WTC11 (cell line): ENCODE results near the gene TMEM116. TPM values are rescaled to one million over a fixed set of nuclear protein-coding genes. Genes with fewer than 3 reads are reported as not detected.

Source experiments
- ATAC-seq: fragments of 200-7000 bp; cut with Tn5 transposase; 2 replicates; pipeline ENCODE4 v1.10.0; 2021; ENCODE audit warnings: mild to moderate bottlenecking, moderate library complexity
- CTCF ChIA-PET: fragments of 300-600 bp; sonication (Branson Sonifier 250); formaldehyde crosslinking; loops from one replicate; lab custom pipeline; 2021; ENCODE audit warnings: antibody characterized with exemption; lab: Charles Lee
- POLR2A ChIA-PET: fragments of 350-600 bp; sonication (Branson Sonifier 250); formaldehyde crosslinking; loops from one replicate; lab custom pipeline; 2021; ENCODE audit warnings: antibody characterized with exemption; lab: Charles Lee
- DNase-seq: peaks from one replicate; pipeline ENCODE4 v3.0.0; 2021; ENCODE audit warnings: low spot score
- H3K27ac Mint-ChIP-seq: 2 replicates; pipeline ENCODE4 v1.8.0; 2021; ENCODE audit warnings: mixed read lengths
- H3K27me3 Mint-ChIP-seq: 2 replicates; pipeline ENCODE4 v1.8.0; 2021; ENCODE audit warnings: low read depth, mild to moderate bottlenecking, moderate library complexity, mixed read lengths
- H3K36me3 Mint-ChIP-seq: 2 replicates; pipeline ENCODE4 v1.8.0; 2021; ENCODE audit warnings: mixed read lengths
- H3K4me1 Mint-ChIP-seq: 2 replicates; pipeline ENCODE4 v1.8.0; 2022; ENCODE audit warnings: mixed read lengths
- H3K4me3 Mint-ChIP-seq: 2 replicates; pipeline ENCODE4 v1.8.0; 2021; ENCODE audit warnings: mild to moderate bottlenecking, moderate library complexity, mixed read lengths
- H3K9me3 Mint-ChIP-seq: 2 replicates; pipeline ENCODE4 v1.8.0; 2021; ENCODE audit warnings: mixed read lengths
- ATF1 ChIP-seq: sonication (generic); formaldehyde crosslinking; IDR thresholded peaks from 2 replicates; pipeline ENCODE4 v1.8.1; 2023; ENCODE audit warnings: mild to moderate bottlenecking, moderate library complexity, missing genetic modification reagents
- ATF6 ChIP-seq: sonication (generic); formaldehyde crosslinking; IDR thresholded peaks from 2 replicates; pipeline ENCODE4 v1.8.1; 2023; ENCODE audit warnings: mild to moderate bottlenecking, missing genetic modification reagents
- ESRRA ChIP-seq: sonication (generic); formaldehyde crosslinking; IDR thresholded peaks from 2 replicates; pipeline ENCODE4 v1.8.1; 2022; ENCODE audit warnings: mild to moderate bottlenecking, missing genetic modification reagents, borderline replicate concordance
- FOXJ3 ChIP-seq: sonication (generic); formaldehyde crosslinking; IDR thresholded peaks from 2 replicates; pipeline ENCODE4 v1.9.0; 2021; ENCODE audit warnings: missing genetic modification reagents, mild to moderate bottlenecking, borderline replicate concordance
- JAZF1 ChIP-seq: fragments of 250-450 bp; sonication (Bioruptor Pico); IDR thresholded peaks from 2 replicates; pipeline ENCODE4 v1.9.0; 2021; ENCODE audit warnings: moderate library complexity, mild to moderate bottlenecking, inconsistent platforms
- MAX ChIP-seq: sonication (generic); formaldehyde crosslinking; IDR thresholded peaks from 2 replicates; pipeline ENCODE4 v1.8.0; 2022; ENCODE audit warnings: mild to moderate bottlenecking, missing genetic modification reagents
- MYBL2 ChIP-seq: sonication (generic); formaldehyde crosslinking; IDR thresholded peaks from 2 replicates; pipeline ENCODE4 v1.8.1; 2023; ENCODE audit warnings: mild to moderate bottlenecking, moderate library complexity, missing genetic modification reagents
- NFYB ChIP-seq: sonication (generic); formaldehyde crosslinking; conservative IDR thresholded peaks from 2 replicates; pipeline ENCODE4 v1.8.0; 2022; ENCODE audit warnings: low read depth, missing genetic modification reagents
- OVOL2 ChIP-seq: fragments of 250-450 bp; sonication (Bioruptor Pico); IDR thresholded peaks from 2 replicates; pipeline ENCODE4 v1.9.0; 2021; ENCODE audit warnings: mild to moderate bottlenecking, borderline replicate concordance
- RORB ChIP-seq: fragments of 250-450 bp; sonication (Bioruptor Pico); IDR thresholded peaks from 2 replicates; pipeline ENCODE4 v1.9.0; 2021; ENCODE audit warnings: mild to moderate bottlenecking
- SMAD4 ChIP-seq: sonication (generic); formaldehyde crosslinking; IDR thresholded peaks from 2 replicates; pipeline ENCODE4 v1.8.0; 2022; ENCODE audit warnings: mild to moderate bottlenecking, missing genetic modification reagents
- SP1 ChIP-seq: sonication (generic); formaldehyde crosslinking; conservative IDR thresholded peaks from 2 replicates; pipeline ENCODE4 v1.8.1; 2022; ENCODE audit warnings: missing genetic modification reagents
- TEAD1 ChIP-seq: sonication (generic); formaldehyde crosslinking; IDR thresholded peaks from 2 replicates; pipeline ENCODE4 v1.8.0; 2022; ENCODE audit warnings: mild to moderate bottlenecking, missing genetic modification reagents
- TP53 ChIP-seq: sonication (generic); formaldehyde crosslinking; IDR thresholded peaks from 2 replicates; pipeline ENCODE4 v1.8.1; 2023; ENCODE audit warnings: mild to moderate bottlenecking, missing genetic modification reagents
- ZNF219 ChIP-seq: sonication (generic); formaldehyde crosslinking; IDR thresholded peaks from 2 replicates; pipeline ENCODE4 v1.8.0; 2023; ENCODE audit warnings: missing genetic modification reagents, mild to moderate bottlenecking, borderline replicate concordance
- ZNF416 ChIP-seq: fragments of 250-450 bp; sonication (Bioruptor Pico); IDR thresholded peaks from 2 replicates; pipeline ENCODE4 v1.9.0; 2021; ENCODE audit warnings: mild to moderate bottlenecking, inconsistent platforms
- total RNA-seq: library from RNA; stranded (reverse); gene quantifications from 3 replicates; pipeline ENCODE4 v1.2.3, GENCODE V29; 2021
- TF ChIP-seq, protein P1 (sequence below): sonication (generic); formaldehyde crosslinking; IDR thresholded peaks from 2 replicates; pipeline ENCODE4 v1.8.1; 2022; ENCODE audit warnings: missing genetic modification reagents, borderline replicate concordance
- TF ChIP-seq, protein P2 (sequence below): fragments of 250-450 bp; sonication (Bioruptor Pico); conservative IDR thresholded peaks from 2 replicates; pipeline ENCODE4 v1.9.0; 2021; ENCODE audit warnings: mild to moderate bottlenecking
- TF ChIP-seq, protein P3 (sequence below): sonication (generic); formaldehyde crosslinking; IDR thresholded peaks from 2 replicates; pipeline ENCODE4 v1.8.0; 2023; ENCODE audit warnings: mild to moderate bottlenecking, missing genetic modification reagents

The TMEM116 gene
- total RNA-seq, 1 experiment from 2014 or later, result 7.8 TPM

DNA sequence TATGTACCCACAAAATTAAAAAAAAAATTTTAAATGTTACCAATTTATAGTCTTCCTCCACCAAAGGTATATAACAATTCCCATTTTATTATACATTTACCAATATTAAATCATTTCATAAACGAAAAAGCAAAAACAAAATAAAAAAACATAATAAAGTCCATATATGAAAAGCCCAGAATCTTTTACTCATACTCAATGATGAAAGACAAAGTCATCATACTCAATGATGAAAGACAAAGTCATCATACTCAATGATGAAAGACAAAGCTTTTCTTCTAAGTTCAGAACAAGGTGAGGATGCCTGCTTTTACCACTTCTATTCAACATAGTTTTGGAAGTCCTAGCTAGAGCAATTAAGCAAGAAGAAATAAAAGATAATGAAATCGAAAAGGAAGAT, 28.1 kb downstream of the TMEM116 start:
- ChIA-PET POLR2A (no interaction called here), CTCF (no interaction called here)
- no peak for ATAC-seq
- H3K4me1 Mint-ChIP-seq, result no peaks in the 10 kb centered on the region
- H3K27ac Mint-ChIP-seq, result no peak overlapping the region
- H3K36me3 Mint-ChIP-seq, result peaks cover 3% of the 10 kb centered on the region; the same call in 1 of the 2 replicates
- no peaks in the 10 kb centered on the region for H3K27me3 Mint-ChIP-seq
- TF ChIP-seq JAZF1 (CRISPR knock-in tag) (no peak), RORB (CRISPR knock-in tag) (no peak), ATF1 (no peak), FOXJ3 (no peak), SMAD4 (CRISPR knock-in tag) (no peak), TP53 (CRISPR knock-in tag) (no peak), OVOL2 (CRISPR knock-in tag) (no peak), NFYB (CRISPR knock-in tag) (no peak), ZNF219 (CRISPR knock-in tag) (no peak)
- TF ChIP-seq, protein P1, sequence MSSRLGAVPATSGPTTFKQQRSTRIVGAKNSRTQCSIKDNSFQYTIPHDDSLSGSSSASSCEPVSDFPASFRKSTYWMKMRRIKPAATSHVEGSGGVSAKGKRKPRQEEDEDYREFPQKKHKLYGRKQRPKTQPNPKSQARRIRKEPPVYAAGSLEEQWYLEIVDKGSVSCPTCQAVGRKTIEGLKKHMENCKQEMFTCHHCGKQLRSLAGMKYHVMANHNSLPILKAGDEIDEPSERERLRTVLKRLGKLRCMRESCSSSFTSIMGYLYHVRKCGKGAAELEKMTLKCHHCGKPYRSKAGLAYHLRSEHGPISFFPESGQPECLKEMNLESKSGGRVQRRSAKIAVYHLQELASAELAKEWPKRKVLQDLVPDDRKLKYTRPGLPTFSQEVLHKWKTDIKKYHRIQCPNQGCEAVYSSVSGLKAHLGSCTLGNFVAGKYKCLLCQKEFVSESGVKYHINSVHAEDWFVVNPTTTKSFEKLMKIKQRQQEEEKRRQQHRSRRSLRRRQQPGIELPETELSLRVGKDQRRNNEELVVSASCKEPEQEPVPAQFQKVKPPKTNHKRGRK (CRISPR knock-in tag), result no peak
- no peak for DNase-seq
- H3K4me3 Mint-ChIP-seq, result no peak overlapping the region
- no peaks in the 10 kb centered on the region; the same call in 1 of the 2 replicates for H3K9me3 Mint-ChIP-seq

DNA sequence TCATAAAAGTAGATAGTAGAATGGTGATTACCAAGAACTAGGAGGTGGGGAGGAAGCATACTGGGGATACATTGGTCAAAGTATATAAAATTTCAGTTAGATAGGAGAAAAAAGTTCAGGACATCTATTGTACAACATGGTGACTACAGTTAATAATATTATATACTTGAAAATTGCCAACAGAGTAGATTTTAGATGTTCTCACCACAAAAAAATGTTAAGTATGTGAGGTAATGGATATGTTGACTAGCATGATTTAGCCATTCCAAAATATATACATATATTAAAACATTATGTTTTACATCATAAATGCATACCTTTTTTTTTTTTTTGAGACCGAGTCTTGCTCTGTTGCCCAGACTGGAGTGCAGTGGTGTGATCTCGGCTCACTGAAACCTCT, 31.0 kb downstream of the TMEM116 start:
- ATAC-seq (no peak), DNase-seq (no peak)
- H3K9me3 Mint-ChIP-seq, result no peaks in the 10 kb centered on the region
- no peak overlapping the region for H3K4me3 Mint-ChIP-seq
- no peak overlapping the region for H3K27ac Mint-ChIP-seq
- ChIA-PET CTCF (interaction anchor here (1.6 kb wide), 1 partner anchor 37 kb away, joined by 8 read pairs; no protein-coding TSS in a partner anchor), POLR2A (no interaction called here)
- no peaks in the 10 kb centered on the region for H3K4me1 Mint-ChIP-seq
- TF ChIP-seq, protein P2, sequence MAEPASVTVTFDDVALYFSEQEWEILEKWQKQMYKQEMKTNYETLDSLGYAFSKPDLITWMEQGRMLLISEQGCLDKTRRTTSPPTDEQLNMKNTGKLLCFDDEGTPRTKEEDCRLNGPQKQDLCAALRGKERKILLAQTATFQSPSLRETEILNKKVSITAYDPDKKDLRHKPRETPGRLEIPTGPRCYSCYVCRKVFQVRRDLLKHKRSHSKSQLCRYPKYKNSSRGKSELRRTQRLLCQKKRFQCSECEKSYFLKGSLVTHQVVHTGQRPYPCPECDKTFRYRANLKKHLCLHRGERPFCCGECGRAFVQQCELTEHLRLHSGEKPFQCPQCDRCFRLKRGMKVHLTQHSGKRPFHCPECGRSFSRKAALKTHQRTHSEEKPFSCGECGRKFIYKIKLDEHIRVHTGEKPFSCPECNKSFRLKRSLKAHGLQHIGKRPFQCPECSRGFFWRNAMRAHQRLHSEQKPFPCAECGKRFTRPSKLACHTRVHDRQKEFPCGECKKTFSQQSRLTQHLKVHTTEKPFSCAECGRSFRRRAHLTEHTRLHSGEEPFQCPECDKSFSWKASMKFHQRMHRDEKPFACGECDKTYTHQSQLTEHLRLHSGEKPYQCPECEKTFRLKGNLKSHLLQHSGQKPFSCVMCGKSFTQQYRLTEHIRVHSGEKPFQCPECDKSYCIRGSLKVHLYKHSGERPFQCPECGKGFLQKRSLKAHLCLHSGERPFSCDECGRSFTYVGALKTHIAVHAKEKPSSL (CRISPR knock-in tag), result no peak
- TF ChIP-seq ZNF416 (CRISPR knock-in tag) (no peak), ESRRA (CRISPR knock-in tag) (no peak), ATF6 (no peak), SP1 (CRISPR knock-in tag) (no peak), MYBL2 (no peak), MAX (CRISPR knock-in tag) (no peak), TEAD1 (no peak)
- TF ChIP-seq, protein P3, sequence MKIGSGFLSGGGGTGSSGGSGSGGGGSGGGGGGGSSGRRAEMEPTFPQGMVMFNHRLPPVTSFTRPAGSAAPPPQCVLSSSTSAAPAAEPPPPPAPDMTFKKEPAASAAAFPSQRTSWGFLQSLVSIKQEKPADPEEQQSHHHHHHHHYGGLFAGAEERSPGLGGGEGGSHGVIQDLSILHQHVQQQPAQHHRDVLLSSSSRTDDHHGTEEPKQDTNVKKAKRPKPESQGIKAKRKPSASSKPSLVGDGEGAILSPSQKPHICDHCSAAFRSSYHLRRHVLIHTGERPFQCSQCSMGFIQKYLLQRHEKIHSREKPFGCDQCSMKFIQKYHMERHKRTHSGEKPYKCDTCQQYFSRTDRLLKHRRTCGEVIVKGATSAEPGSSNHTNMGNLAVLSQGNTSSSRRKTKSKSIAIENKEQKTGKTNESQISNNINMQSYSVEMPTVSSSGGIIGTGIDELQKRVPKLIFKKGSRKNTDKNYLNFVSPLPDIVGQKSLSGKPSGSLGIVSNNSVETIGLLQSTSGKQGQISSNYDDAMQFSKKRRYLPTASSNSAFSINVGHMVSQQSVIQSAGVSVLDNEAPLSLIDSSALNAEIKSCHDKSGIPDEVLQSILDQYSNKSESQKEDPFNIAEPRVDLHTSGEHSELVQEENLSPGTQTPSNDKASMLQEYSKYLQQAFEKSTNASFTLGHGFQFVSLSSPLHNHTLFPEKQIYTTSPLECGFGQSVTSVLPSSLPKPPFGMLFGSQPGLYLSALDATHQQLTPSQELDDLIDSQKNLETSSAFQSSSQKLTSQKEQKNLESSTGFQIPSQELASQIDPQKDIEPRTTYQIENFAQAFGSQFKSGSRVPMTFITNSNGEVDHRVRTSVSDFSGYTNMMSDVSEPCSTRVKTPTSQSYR (CRISPR knock-in tag), result no peak
- no peaks in the 10 kb centered on the region for H3K27me3 Mint-ChIP-seq
- H3K36me3 Mint-ChIP-seq, result no peaks in the 10 kb centered on the region
